ENCODE data around the gene CHRNB2.

CHRNB2 gene

GRCh38 chr1:154553056-154554030 is 14.2 kb upstream of the CHRNB2 start:
- DNase-seq = no peak

DNA sequence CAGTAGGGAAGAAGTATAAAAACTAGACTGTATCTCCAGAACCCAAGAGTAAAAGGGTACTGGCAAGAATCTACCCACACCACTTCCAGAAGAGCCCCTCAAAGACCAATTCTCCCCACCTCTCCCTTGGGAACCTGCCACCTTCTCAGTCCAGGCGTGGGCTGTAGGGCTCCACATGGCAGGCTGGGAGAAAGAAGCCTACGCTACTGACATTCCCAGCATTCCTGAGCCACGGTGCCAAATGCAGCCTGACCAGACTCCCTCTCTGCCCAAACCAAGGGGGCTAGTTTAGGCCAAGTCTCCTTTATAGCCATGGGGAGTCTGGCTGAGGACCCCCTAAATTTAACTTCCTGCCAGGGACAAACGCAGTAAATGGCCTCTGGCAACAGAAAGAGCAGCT is 11.2 kb upstream of the CHRNB2 start:
- no peak for DNase-seq

GRCh38 chr1:154557248-154557938 is 10.2 kb upstream of the CHRNB2 start:
- DNase-seq = no peak

DNA sequence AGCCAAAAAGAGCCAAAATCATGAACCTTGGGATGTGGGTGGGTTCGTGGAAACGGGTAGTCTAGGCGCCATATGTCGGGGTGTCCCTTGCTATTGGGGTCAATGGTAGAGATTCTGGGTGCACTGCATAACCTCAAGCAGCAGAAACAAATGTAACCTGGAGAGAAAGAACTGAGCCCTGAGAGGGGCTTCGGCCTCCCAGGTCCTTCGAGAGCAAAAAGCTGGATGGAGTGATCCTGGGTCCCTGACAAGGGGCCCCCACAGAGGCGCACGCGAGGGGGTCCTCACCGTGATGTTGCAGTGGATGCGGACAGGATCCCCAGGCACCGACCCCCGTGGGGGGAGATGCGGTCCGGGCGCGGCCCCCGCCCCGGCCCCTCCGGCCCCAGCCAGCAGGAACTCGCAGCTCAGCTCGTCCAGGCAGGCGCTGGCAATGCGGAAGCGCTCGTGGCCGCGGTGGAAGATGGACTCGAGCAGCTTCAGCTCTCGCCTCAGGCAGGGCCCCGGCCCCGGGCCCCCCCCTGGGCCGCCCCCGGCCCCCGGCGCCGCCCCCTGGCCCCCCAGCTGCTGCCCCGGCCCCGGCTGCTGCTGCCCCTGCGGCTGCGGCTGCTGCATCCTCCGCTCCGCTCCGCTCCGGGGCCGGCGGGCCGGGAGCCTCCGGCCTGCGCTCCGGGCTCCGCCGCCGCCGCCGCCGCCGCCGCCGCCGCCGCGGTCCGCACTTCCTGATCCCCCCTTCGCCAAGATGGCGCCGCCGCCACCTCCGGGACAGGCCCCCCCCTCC is 9.4 kb upstream of the CHRNB2 start, which contains the start of gene UBE2Q1:
Gene UBE2Q1, minus strand, starts transcription at position 724 of the 781 bp plus-strand sequence. Its CDS starts 109 bp downstream, at position 615.
- DNase-seq = peak; percentile 72

GRCh38 chr1:154558720-154559465 is 8.7 kb upstream of the CHRNB2 start:
- DNase-seq = peak; percentile 99

DNA sequence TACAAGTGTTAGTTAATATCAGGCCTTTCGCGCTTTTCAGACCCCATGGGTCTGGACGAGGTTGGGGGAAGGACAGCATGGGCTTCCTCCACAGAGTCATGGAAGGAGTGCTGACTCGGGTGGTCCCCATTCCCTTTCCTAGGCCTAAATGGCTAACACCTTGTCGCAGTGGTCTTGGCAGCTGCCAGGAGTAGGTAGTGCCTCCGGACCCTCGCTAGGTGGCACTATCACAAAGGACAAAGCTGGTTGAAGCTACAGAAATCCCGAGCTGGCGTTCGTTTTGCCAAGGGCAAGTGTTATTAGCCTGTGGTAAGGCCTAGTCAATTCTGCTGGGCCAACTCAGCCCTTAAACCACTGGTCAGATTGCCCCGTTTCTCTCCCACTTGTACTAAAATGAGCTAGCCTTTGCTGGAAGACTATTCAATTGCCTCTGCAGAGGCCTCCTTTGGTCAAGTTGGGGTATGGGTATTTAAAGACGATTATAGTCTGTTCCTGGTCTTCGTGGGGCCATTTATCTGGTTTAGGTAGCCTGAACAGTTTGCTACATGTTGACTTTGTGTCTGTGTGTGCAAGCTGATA is 8.0 kb upstream of the CHRNB2 start:
- DNase-seq = peak; percentile 90

DNA sequence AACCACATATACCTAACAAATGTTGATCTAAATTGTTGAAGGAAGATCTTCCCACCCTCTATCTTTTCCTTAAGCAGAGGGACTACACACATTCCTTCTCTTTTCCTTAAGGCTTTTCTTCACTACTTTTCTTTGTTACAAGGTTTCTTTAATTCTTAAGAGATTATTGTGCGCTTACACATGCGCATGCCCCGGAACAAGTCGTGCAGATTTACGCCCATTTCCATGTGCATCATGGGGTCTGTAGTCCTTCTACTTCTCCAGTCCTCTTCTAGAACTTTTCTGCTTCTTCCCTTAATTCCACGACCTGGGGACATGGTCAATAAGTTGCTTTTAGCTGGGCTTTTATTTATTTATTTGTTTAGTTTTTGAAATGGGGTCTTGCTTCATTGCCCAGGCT is 1.7 kb upstream of the CHRNB2 start:
- DNase-seq = no peak

DNA sequence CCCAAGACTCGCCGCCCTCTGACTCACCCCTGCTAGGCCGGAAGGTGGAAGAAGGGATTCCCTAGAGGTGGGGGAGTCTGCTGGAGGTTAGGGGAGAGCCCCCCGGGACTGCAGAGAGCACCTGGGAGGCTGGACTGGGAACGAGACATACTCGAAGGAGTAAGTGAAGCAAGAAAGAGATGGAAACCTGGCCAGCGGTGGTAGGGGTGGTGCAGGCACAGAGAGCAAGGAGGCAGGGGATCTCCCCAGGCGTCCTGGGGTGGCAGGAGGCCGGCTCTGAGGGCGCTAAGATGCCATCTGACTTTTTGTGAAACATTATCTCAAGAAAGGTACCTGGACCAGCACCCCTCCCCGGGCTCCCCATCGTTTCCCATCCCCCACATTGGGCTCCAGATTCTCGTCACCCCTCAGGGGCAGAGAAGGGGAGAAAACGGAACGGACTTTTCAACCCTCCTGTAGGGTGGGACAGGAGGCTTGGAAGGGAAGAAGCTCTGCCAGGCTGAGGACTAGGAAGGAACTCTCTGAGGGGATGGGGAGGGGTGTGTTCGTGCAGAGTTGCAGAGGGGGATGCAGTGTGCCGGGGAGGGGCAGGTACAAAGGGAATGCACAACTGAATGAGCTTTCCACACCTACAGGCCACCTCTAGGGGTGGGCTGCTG is 708 bp downstream of the CHRNB2 start:
- DNase-seq = no peak

GRCh38 chr1:154571244-154571963 is 3.8 kb downstream of the CHRNB2 start:
- DNase-seq = no peak

- no peak for DNase-seq
These were observed 4.3 kb downstream of the CHRNB2 start for GRCh38 chr1:154571964-154572288.

DNA sequence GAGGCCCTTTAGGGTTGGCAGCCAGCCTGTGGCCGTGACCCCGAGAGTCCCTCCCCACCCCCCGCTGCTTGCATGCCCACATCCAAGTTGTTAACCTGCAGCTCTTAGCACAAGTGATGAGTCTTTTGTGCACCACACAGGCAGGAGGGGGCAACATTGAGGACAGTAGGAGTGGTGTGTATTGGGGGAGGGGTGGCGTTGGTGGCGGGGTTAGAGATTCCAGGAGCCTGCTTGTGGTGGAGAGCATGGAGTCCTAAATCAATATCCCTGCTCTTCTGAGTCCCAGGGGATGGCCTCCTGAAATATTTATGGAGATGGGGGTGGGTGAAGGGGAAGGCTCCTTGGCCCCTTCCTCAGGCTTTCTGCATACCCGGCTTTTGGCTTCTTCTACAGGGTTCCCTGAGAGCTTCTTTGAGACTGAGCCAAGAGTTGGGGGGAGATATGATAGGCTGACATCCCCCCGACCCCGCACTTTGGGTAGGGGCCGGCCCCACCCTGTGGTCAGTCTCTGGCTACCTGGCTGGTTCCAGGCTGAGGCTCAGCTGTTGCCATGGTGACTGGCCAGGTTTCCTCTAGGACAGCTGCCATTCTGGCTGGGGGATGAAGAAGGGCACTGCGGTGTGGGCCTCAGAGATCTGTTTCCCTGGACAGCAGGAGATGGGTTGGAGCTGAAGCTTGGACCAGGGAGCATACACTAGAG is 5.0 kb downstream of the CHRNB2 start:
- DNase-seq = no peak

- DNase-seq = no peak
These were observed 5.6 kb downstream of the CHRNB2 start for GRCh38 chr1:154573168-154573510.

DNA sequence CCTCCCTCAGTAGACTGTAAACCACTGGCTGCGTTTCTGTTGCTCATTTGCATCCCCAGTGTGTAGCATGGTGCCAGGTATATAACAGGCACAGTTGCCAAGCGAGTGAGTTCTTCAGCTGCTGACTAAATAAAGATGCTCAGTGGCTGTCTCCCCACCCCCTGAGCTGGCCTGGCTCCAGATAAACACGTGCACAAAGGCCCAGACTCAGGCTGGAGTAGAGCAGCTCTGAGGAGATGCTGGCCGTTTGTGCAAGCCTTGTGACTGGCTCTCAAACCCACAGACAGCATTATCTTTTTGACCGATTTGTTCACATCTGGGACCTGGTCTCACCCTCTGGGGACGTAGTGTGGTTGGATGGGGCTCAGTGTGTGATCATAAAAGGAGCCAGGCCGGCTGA is 7.1 kb downstream of the CHRNB2 start:
- peak; percentile 53 for DNase-seq

GRCh38 chr1:154575147-154575927 is 7.8 kb downstream of the CHRNB2 start:
- no peak for DNase-seq

DNA sequence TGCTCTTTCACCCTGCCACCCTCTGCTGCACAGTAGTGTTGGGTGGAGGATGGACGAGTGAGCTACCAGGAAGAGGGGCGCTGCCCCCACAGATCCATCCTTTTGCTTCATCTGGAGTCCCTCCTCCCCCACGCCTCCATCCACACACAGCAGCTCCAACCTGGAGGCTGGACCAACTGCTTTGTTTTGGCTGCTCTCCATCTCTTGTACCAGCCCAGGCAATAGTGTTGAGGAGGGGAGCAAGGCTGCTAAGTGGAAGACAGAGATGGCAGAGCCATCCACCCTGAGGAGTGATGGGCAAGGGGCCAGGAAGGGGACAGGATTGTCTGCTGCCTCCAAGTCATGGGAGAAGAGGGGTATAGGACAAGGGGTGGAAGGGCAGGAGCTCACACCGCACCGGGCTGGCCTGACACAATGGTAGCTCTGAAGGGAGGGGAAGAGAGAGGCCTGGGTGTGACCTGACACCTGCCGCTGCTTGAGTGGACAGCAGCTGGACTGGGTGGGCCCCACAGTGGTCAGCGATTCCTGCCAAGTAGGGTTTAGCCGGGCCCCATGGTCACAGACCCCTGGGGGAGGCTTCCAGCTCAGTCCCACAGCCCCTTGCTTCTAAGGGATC is 8.5 kb downstream of the CHRNB2 start:
- DNase-seq = no peak

GRCh38 chr1:154577346-154578057 is 9.9 kb downstream of the CHRNB2 start:
- DNase-seq = no peak

DNA sequence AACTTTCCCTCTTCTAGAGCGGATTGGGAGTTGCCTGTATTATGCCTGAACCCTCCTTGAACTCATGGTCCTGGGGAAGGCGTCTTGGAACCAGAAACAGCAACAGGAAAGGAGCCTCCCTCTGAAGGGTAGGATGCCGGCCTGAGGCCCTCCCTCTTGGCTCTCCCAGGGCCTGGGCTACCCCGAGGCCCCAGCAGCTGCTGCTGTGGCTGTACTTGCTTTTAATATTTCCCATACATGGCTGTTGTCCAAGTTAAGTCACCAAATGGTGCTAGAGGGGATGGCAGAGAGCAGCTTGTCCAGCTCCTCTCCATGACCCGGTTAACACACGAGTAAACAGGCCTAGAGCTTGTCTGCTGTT is 10.5 kb downstream of the CHRNB2 start:
- peak; percentile 42 for DNase-seq

DNA sequence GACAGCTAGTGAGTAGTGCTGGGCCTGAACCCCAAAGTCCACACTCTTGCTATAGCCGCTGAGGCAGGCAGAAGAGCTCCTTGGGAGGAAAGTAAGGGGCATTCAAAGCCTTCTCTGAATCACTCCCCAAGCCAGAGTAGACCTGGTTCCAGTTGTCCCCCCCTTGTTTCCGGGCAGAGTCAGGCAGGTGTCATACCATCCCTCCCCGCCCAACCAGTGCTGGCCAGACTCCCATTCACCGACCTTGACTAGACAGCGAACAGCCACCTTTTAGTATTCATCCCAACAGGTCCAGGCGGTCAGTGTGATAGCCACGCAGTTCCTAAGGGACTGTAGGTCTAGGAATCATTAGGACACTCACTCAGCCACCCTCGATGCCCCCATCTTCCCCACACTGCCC is 11.8 kb downstream of the CHRNB2 start:
- no peak for DNase-seq
